Measurements from ENCODE around the gene DPF3.

DPF3 gene

DNA sequence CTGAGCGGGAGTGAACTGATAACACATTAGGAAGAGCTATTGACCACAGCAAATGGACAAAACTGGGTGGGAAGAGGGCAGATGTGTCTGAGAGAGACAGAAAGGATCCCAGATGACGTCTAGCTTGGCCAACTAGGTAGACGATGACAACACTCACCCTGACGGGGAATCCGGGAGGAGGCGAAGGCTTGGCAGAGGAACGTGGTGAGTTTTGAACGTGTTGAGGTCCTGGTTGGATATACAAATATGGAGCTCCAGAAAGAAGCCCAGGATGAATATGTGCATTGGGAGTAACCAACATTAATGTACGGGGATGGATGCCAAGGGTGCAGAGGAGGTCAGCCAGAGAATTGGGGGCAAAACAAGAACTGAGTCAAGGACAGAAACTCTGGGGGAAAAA, 60.7 kb downstream of the DPF3 start:
- DNase-seq, result no peak

DNA sequence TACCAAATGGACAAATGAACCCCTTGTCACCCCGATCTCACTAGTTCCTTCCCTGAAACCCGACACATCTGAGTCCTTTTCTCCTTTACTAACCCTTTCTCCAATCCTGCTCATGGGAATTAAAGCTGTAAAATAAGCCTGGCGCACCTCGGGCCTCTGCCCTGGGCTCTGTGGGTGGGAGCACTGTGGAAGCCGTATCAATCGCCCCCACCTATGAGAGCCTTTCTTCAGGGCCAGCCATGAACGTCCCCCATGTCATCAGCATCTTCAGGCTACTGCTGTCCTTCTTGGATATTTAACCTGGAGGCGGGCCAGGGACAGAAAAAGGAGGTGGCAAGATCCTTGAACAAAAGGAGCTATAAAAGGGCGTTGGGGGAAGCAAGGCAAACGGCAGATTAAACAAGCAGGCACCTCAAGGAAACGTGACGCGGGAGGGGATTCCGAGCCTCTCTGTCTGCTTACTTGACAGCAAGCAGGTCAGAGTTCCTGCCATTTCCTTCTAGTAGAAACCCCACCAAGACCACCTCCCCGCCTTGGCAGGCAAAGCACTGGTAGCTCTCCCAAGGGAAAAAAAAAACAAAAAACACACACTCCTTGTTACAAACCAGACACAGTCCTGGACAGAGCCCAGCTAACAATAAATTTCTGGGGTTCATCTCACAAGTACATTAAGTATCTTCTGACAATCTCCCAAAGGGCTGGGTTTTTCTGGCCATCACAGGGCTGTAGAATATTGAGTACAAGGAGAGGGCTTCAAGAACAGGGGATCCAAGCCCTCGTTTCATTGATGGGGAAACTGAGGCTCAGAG, 62.9 kb downstream of the DPF3 start:
- no peak for DNase-seq

DNA sequence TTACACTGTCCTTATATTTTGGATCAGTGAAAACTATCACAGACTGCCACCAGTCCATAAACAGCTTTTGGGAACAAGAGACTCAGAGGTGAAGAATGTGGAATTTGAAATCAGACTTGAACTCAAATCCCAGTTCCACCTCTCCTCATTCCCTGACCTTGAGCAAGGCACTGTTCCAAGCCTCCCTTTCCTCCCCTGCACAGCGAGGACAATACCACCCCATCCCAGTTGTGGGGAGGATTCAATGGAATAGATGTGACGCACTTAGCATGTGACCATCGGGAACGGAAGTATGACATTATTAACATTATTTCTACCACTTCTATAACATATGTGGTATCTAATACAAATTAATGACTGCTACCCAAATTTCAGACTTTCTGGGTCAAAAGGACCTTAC, 63.5 kb downstream of the DPF3 start:
- DNase-seq, result no peak

DNA sequence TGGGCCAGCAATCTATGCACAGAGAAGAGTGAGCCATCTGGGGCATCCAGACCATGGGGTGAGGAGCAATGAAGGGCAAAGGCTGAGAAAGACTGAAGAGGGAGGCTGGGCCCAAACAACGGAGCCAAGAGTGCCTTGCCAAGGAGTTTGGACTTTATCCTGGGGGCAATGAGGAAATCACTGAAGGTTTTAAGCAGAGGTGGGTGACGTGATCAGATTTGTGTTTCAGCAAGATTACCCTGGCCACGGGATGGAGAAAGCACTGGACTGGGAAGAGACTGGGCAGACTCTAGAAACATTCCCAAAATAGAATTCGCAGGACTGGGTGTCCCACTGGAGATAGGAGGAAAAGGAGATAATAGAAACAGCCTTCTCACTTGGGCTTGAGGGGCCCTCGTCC, 65.3 kb downstream of the DPF3 start:
- no peak for DNase-seq

DNA sequence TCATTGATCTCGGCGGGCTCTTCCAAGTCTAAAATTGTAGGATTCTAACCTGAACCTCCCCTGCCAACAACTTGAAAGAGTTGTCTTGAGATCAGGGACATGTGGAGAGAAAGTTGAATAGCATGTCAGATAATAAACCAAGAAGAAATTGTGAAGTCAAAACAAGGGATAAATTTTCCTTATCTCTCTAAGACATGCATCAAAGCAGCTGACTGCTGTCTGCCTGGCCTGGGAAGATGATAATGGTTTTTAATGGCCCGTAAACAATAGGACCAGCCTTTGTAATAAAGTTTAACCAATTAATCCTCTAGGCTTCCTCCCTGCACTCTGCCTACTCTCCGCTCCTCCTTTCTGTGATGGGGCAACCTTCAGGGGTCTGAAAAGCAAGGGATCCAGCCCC, 67.9 kb downstream of the DPF3 start:
- DNase-seq, result no peak

DNA sequence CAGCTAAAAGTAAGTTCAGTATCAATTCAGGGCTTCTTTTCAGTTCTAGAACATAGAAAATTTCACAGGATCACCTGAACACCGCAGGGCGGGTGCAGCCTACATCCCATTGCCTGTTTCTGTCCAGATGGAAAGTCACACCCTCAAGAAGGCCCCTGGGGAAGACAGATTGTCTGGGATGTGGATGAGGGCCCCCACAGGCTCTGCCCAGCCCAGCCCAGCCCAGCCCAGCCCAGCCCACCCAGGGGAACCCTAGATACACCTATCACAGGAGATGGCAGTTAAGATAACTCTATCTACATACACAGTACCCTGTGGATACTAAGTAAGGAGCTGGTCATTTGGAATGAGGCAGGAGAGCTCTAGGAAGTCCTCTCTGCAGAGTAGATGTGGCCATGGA, 68.4 kb downstream of the DPF3 start:
- no peak for DNase-seq

DNA sequence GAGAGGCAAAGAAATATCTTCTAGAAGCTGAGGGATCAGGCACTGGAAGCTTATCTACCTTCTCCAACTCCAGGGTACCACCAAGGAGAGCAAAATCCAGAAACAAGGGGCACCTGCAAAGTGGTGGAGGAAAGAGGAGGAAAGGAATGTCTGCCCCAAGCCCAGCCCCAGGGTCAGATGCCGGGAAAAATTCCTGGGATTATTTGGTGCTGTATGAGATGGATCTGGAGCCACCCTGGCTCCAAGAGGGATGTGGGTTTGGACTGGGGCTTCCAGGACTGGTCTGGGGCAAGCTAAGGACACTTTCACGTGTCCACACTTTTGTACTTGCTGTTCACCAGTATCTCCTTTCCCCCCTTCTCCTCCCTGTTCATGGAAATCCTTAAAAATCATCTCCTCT, 69.8 kb downstream of the DPF3 start:
- DNase-seq, result no peak

DNA sequence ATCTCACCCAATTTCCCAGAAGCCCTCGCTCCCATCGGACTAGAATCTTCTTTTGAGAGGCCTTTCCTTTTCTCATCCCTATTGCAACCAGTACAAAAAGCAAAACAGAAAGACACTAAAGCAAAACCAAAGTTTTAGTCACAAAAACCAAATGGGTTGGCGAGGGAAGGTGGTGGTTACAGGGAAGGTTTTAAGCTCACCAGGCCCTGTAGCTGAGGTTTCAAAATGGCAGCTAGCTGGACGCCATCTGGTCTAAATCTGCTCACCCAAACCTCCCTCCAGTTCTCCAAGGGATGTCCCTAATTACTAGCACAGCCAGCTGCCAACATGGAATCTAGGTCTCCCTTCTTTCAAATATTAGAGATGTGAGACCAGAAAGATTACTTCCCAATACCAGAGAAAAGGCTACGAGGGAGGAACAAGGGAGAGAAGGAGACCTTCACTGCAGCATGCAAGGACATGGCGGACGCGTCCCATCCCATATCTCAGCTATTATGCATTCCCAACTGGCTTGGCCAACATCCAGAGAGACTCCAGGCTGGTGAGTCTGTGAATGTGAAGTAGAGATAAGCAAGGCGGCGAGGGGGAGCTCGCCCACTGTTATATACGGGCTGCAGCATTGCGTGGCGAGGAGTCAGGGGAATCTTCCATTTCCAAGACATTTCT, 70.8 kb downstream of the DPF3 start:
- DNase-seq, result no peak

DNA sequence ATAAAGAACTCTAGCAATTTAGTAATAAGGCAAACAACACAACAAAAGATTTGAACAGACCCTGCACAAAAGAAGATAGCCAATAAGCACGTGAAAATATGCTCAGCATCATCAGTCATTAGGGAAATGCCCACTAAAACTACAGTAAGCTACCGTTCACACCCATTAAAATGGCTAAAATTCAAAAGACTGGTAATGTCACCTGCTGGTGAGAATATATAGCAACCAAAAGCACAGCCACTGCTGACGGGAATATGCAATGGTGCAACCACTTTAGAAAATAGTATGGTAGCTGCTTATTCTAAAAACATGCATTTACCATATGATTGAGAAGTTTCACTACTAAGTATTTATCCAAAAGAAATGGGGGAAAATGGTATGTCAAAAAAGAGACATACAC, 74.9 kb downstream of the DPF3 start:
- DNase-seq, result no peak

DNA sequence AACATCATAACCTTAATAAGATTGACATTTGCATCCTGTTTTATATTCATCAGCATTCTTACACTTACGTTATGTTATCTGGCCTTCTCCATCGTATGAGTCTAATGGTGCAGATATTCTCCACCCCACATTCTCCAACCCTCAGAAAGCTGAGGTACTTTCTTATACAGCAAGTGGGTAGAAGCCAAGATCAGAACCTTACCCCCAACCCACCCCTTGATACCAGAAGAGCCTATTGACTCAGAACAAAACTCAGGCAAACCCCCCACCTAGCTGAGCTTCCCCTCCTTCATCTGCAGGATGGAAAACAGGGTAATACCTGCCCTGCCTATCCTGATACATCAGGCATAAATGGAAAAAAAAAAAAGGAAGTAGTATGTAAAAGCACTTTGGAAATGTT, 77.6 kb downstream of the DPF3 start:
- DNase-seq, result no peak

DNA sequence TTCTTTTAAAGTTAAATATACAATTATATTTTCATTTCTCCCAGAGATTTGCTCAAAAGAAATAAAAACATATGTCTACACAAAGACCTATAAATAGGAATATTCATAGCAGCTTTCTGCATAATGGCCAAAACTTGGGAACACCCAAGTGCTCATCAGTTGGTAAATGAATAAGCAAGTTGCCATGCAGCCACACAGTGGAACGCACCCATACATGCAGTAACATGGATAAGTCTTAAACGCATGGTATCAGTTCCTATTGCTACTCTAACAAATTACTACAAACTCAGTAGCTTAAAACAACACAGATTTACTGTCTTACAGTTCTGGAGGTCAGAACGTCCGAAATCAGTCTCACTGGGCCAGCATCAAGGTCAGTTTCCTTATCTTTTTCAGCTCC, 78.5 kb downstream of the DPF3 start:
- no peak for DNase-seq

DNA sequence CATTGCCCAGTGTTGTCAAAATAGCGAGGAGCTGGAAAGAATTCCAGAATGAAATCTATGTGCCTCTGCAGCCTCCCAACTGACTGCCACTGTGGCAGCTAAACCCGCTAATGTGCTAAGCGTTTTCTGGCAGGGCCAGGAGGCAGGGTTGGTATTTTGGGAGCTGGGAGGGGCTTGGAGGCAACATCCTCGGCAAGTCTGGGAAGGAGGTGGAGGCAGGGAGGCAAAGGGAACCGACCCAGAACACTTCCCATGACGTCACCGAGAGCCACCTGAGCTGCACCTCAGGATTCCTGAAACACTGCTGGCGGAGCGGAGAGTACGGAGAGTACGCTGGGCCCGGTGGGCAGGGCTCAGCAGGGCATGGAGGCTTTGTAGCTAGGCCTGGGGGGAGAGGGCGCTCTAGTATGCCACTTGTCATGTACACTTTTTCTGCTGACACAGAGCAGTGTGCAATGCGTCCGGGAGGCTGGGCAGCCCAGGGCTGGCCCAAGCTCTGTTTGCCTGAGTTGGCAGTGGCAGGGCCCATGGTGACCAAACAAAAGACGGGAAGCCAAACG, 81.5 kb downstream of the DPF3 start:
- DNase-seq, result no peak

DNA sequence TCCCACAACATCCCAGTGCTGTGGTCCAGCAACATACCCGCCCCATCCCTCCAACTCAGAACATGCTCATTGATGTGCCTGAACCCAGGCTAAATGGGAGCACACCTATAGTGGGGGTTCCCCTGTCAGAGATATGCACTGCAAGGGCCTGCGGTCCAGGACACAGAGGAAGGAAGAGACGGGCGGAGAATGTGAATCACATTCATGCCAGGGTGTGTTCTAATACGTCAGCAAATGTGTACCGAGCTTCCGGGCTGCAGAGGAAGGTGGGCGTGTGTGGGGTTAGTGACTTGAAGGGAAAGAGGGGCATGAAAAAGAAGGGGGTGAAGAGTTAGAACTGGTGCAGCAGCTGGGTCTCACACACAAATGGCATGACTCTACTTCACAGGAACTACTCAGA, 83.7 kb downstream of the DPF3 start:
- DNase-seq, result peak; percentile 5

DNA sequence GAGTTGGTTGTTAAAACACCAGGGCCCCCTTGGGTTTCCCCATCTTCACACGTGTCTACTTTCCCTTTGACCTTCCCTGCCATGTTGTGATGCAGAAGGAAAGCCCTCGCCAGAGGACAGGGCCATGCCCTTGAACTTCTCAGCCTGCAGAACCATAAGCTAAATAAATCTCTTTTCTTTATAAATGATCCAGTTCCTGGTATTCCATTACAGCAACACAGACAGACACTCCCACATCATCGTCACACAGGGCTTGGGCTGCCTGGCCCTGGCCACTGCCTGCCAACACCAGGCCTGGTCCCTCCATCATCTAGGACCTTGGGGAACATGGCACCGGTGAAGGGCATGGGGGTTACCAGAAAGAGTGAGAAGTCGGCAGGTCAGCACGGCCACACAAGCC, 84.8 kb downstream of the DPF3 start:
- no peak for DNase-seq

DNA sequence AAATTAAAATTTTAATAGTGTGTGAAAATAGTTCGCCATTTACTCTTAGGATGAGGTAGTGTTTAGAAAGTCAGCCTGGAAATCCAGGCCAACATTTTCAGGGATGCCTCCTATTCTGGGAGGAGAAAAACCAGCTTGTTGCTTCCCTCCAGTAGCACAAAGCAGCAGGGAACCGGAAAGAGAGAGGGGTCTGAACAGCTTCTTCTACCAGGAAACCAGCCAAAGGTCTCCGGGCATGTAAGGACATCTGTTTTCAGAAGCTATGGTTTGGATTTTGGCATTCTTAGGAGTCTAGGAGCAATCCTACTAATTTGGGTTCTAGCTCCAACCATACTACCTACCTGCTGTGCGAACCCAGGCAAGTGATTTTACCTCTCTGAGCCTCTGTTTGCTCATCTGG, 85.3 kb downstream of the DPF3 start:
- DNase-seq, result no peak

DNA sequence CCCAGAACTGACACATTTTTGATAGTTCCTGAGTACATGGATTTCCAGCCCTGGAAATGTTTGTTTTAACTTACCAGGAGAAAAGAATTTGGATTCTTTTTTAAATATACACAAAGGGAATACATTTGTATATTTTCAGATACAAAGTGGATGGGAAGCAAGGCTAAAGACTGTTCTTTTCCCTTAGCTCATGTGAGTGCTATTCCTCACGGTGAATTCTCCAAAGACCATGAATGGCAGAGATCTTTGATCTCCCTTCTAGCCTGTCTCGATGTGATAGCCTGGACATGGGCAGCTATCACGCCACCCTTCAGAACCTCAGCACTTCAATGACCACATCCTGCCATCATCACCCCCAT, 91.3 kb downstream of the DPF3 start:
- no peak for DNase-seq

DNA sequence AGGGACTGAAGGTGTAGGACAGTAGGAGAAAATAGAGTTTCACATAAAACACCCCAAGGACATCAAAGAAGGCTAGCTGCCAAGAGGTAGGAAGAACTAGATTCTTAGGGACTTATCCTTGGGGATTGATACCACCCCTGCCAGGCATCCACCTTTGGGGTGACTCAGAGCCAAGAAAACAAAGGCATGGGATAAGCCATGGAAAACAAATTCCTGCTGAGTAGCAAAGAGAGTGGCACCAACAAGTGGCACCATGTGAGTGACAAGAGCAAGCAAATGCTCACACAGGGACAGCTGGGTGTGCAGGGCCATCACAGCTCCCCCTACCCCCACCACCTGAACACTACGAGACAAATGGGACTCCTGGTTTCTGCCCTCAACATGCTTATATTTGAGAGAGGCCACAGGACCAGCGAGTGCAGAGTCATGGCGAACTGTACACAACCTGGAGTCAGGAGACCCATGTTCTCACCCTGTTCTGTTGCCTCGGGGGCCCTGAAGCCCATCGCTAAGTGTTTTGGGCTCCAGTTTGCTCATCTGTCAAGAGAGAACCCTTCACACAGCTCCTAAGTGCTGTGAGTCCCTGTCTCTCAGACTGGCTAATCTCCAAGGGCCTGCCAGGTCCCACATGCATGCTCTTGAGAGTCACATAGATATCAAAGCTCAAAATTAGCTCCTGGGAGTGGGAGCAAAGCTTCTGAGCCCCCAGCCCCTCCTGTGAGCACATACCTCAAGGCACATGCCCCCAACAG, 91.9 kb downstream of the DPF3 start:
- DNase-seq, result no peak

DNA sequence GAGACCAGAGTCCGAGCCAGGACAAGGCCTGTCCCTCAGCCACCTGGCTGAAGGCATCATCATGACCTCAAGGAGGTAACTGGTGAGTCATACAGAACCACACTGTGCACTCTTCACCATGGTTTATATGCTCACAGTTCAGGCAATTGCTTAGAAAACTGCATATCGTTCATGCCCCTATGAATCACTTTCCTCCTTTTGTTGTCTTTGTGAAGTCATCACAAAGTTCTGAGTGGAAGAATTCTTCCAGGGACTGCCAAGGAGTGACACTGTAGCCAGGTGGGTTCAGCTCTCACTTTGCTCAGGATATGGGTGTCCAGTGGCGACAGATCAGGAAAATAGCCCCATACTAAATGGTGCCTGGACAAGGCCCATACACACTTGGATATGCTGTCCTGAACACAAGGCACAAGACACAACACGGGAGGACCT, 92.5 kb downstream of the DPF3 start:
- DNase-seq, result no peak

DNA sequence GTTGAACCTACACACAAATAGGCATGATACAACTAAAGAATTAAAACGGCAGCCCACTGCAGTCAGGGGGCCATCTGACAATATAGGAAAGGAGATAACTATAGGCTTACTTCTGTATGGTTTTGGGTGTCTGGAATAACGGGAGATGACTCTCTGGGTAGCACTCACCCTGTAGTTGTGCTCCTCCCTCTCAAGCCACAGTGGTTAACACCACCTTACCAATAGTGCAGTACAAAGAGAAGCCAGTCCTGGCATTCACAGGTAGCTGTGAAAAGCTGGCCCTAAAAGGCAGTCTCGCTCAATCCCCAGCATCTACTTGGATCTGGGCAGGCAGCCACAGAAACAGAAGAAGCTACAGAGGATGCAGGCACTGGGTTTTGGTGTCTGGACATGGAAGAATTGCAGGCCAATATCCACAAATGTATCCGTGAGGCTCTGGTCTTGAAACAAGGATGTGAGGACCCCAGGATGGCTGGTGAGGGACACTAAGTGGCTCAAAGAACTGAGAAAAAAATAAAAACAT, 93.0 kb downstream of the DPF3 start:
- no peak for DNase-seq

DNA sequence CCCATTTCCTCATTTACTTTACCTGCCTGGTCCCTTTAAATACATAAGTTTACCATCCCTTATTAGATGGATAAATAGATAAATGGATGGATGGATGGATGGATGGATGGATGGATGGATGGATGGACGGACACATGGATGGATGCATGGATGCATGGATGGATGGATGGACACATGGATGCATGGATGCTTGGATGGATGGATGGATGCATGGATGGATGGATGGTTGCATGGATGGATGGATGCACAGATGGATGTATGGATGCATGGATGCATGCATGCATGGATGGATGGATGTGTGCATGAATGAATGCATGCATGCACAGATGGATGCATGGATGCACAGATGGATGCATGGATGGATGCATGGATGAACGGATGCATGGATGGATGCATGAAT, 93.6 kb downstream of the DPF3 start:
- no peak for DNase-seq

DNA sequence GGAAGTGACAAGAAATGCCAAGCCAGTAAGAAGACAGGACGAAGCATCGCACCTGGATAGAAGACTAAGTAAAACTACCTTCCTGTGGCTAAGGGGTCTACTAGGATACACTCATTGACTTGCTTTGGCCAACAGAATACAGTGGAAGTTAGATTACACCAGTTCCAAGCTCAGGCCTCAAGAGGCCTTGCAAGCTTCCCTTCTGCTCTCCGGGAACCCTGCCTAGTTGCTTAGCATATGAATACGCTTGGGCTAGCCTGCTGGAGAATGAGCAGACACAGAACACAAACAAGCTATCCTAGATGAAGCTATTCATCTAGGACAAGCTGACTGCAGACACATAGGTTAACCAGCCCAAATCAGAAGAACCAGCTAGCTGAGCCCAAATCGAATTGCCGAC, 97.0 kb downstream of the DPF3 start:
- no peak for DNase-seq

DNA sequence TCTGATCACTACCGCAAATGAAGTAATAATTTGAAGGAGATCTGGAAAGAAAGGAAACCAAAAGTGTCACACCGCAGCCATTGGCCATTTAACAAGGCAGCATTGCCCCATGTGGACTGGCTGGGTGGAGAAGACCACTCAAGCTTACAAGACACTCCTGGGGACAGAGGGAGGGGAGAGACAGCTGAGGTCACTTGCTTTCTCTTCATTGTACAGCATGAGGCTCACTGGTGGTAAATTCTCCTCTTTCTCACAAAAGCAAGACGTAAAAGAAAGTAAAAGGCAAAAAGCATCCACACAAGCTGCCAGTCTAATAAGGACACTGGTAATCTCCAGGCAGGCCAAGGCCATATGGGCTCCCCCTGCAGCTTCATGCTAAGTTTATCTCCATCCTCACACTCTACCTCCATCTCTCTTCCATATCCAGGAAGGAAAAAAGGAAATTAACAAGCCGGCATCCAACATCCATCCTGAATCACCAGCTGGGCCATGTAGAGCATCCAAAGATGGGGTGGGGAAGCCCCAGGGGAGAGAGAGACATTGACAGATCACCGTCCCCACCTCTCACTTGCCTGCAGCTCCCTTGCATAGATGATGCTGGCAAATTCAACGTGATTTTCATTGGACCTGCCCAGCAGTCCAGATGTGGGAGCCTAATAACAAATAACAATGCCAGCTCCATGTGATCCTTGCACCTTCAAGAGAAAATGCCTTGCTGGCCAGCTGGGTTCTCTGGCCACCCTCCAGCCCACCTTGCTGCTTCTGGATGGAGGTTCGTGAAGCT, 100.6 kb downstream of the DPF3 start:
- no peak for DNase-seq

Data from T-helper 9 cell (primary cell).